Panc1 (cell line): ENCODE results near the gene ASCC2. TPM values are rescaled to one million over a fixed set of nuclear protein-coding genes. Genes with fewer than 3 reads are reported as not detected.

Source experiments
- ATAC-seq: fragments of 200-7000 bp; cut with Tn5 transposase; 2 replicates; pipeline ENCODE4 v1.9.1; 2020; ENCODE audit warnings: mild to moderate bottlenecking, moderate library complexity
- BruUV-seq: library from RNA; stranded (reverse); fragments of 400-500 nt; replicated peaks from 2 replicates; lab custom pipeline; 2021; lab: Mats Ljungman, UMichigan
- CTCF ChIA-PET: fragments of 300-600 bp; sonication (Branson Sonifier 250); formaldehyde crosslinking; loops from one replicate; lab custom pipeline; 2022; ENCODE audit warnings: antibody characterized with exemption; lab: Charles Lee
- POLR2A ChIA-PET: fragments of 300-600 bp; sonication (Branson Sonifier 250); formaldehyde crosslinking; loops from one replicate; lab custom pipeline; 2022; ENCODE audit warnings: antibody characterized with exemption; lab: Charles Lee
- DNase-seq: peaks from one replicate; pipeline ENCODE4 v3.0.0-alpha.2; 2010; ENCODE audit warnings: low read depth, low spot score
- H3K27ac ChIP-seq: 2 replicates; pipeline ENCODE4 v1.5.1; 2011; ENCODE audit warnings: mild to moderate bottlenecking, low read length, inconsistent platforms
- H3K27me3 ChIP-seq: fragments of 200-500 bp; sonication (Bioruptor generic); 2 replicates; pipeline ENCODE4 v1.6.0; 2014; ENCODE audit warnings: low read length, inconsistent platforms; ENCODE audit not compliant: control insufficient read depth, insufficient read depth
- H3K36me3 ChIP-seq: fragments of 200-500 bp; sonication (Bioruptor generic); 2 replicates; pipeline ENCODE4 v1.5.1; 2014; ENCODE audit warnings: inconsistent platforms, mild to moderate bottlenecking, low read length, moderate library complexity; ENCODE audit not compliant: control insufficient read depth, insufficient read depth
- H3K4me1 ChIP-seq: 2 replicates; pipeline ENCODE4 v1.5.1; 2011; ENCODE audit warnings: inconsistent platforms, mild to moderate bottlenecking, low read length, moderate library complexity; ENCODE audit not compliant: control insufficient read depth, insufficient read depth
- H3K4me3 ChIP-seq, 2 experiments: 2 replicates each; pipeline ENCODE4 v1.5.1; 2011 to 2012; ENCODE audit warnings: low read depth in 2 of 2, low read length in 2 of 2, mild to moderate bottlenecking in 2 of 2, inconsistent platforms in 1 of 2, moderate library complexity in 1 of 2
- H3K9me3 ChIP-seq: fragments of 200-500 bp; sonication (Bioruptor generic); 2 replicates; pipeline ENCODE4 v1.5.1; 2014; ENCODE audit warnings: low read depth, mild to moderate bottlenecking, inconsistent platforms, low read length, moderate library complexity; ENCODE audit not compliant: control insufficient read depth, insufficient read depth
- POLR2AphosphoS5 ChIP-seq: IDR thresholded peaks from 2 replicates; pipeline ENCODE4 v1.6.1; 2012; ENCODE audit warnings: mild to moderate bottlenecking, low read depth, low read length, moderate library complexity
- SIN3A ChIP-seq: IDR thresholded peaks from 2 replicates; pipeline ENCODE4 v1.6.1; 2012; ENCODE audit warnings: low read depth, mild to moderate bottlenecking, low read length, moderate library complexity, borderline replicate concordance; ENCODE audit not compliant: insufficient read depth
- TCF7L2 ChIP-seq: IDR thresholded peaks from 2 replicates; pipeline ENCODE4 v1.6.1; 2011; ENCODE audit warnings: mild to moderate bottlenecking, low read depth, low read length, inconsistent platforms
- in situ Hi-C: cut with HindIII; loops from 2 replicates; pipeline ENCODE4 v1.10.0; 2016; ENCODE audit warnings: low sequenced_read_pairs, low pct_unique_long_range_greater_than_20kb
- intact Hi-C: fragments of 100-400 bp; cut with micrococcal nuclease; formaldehyde crosslinking; loops from one replicate; pipeline ENCODE4 v1.10.0; 2022; ENCODE audit not compliant: unreplicated experiment
- total RNA-seq: library from RNA; stranded (reverse); gene quantifications from one replicate; pipeline ENCODE4 v1.2.1, GENCODE V29; 2021; ENCODE audit not compliant: unreplicated experiment
- TF ChIP-seq, protein P1 (sequence below), 2 experiments: IDR thresholded peaks; 2 replicates each; pipeline ENCODE4 v1.6.1; 2011 to 2012; ENCODE audit warnings: low read depth in 2 of 2, control low read depth in 1 of 2, low read length in 1 of 2, mild to moderate bottlenecking in 1 of 2, moderate library complexity in 1 of 2; ENCODE audit not compliant: insufficient read depth in 1 of 2
- TF ChIP-seq, protein P2 (sequence below): fragments of 450-650 bp; IDR thresholded peaks from 2 replicates; pipeline ENCODE4 v1.5.1; 2017; ENCODE audit warnings: mild to moderate bottlenecking

The ASCC2 gene
- total RNA-seq, 1 experiment from 2014 or later, result 52.0 TPM

DNA sequence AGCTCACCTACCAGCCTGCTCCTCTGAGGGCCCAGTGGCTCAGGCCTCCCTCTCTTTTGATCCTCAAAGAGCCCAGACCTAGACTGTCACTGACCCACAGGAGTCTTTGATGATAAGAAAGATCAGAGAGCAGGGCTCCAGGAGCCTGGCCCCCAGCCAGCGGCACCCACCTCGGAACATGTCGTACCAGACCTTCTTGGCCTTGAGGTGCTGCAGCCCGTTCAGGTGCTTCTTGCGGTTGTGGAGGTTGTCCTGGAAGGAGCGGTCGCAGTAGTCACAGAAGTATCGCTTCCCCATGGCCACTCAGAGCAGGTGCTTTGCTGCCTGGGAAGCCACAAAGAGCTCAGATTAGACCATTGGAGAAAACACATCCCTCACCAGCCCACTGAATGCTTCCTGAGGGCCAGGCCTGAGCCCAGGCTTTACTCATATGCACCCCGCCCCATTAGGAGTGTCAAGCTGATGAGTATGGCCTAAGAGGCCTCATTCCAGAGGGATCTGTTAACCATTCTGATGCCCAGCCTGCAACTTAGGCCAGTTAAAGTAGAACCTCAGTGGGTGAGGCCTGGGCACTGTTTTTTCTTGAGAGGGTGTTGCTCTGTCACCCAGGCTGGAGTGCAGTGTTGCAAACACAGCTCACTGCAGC, 89.7 kb downstream of the ASCC2 start:
- BruUV-seq, result no TSS peak
- ATAC-seq (no peak), DNase-seq (no peak)
- Histone ChIP-seq H3K4me3 (no peak overlapping the region), H3K27me3 (no peaks in the 10 kb centered on the region), H3K36me3 (no peaks in the 10 kb centered on the region), H3K9me3 (no peaks in the 10 kb centered on the region), H3K27ac (no peak overlapping the region), H3K4me1 (no peaks in the 10 kb centered on the region)
- intact Hi-C loops, result no loop called here
- TF ChIP-seq POLR2AphosphoS5 (no peak), SIN3A (no peak), TCF7L2 (no peak)
- TF ChIP-seq, protein P1, sequence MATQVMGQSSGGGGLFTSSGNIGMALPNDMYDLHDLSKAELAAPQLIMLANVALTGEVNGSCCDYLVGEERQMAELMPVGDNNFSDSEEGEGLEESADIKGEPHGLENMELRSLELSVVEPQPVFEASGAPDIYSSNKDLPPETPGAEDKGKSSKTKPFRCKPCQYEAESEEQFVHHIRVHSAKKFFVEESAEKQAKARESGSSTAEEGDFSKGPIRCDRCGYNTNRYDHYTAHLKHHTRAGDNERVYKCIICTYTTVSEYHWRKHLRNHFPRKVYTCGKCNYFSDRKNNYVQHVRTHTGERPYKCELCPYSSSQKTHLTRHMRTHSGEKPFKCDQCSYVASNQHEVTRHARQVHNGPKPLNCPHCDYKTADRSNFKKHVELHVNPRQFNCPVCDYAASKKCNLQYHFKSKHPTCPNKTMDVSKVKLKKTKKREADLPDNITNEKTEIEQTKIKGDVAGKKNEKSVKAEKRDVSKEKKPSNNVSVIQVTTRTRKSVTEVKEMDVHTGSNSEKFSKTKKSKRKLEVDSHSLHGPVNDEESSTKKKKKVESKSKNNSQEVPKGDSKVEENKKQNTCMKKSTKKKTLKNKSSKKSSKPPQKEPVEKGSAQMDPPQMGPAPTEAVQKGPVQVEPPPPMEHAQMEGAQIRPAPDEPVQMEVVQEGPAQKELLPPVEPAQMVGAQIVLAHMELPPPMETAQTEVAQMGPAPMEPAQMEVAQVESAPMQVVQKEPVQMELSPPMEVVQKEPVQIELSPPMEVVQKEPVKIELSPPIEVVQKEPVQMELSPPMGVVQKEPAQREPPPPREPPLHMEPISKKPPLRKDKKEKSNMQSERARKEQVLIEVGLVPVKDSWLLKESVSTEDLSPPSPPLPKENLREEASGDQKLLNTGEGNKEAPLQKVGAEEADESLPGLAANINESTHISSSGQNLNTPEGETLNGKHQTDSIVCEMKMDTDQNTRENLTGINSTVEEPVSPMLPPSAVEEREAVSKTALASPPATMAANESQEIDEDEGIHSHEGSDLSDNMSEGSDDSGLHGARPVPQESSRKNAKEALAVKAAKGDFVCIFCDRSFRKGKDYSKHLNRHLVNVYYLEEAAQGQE (IDR thresholded peaks at IDR 0.05; ENCODE audit: insufficient read depth in 1 of 2, low read depth in 2 of 2, low read length in 1 of 2), result no peak
- TF ChIP-seq, protein P2, sequence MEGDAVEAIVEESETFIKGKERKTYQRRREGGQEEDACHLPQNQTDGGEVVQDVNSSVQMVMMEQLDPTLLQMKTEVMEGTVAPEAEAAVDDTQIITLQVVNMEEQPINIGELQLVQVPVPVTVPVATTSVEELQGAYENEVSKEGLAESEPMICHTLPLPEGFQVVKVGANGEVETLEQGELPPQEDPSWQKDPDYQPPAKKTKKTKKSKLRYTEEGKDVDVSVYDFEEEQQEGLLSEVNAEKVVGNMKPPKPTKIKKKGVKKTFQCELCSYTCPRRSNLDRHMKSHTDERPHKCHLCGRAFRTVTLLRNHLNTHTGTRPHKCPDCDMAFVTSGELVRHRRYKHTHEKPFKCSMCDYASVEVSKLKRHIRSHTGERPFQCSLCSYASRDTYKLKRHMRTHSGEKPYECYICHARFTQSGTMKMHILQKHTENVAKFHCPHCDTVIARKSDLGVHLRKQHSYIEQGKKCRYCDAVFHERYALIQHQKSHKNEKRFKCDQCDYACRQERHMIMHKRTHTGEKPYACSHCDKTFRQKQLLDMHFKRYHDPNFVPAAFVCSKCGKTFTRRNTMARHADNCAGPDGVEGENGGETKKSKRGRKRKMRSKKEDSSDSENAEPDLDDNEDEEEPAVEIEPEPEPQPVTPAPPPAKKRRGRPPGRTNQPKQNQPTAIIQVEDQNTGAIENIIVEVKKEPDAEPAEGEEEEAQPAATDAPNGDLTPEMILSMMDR, result no peak
- POLR2A ChIA-PET, result no interaction called here
- CTCF ChIA-PET, result no interaction called here
- in situ Hi-C loops, result no loop called here

DNA sequence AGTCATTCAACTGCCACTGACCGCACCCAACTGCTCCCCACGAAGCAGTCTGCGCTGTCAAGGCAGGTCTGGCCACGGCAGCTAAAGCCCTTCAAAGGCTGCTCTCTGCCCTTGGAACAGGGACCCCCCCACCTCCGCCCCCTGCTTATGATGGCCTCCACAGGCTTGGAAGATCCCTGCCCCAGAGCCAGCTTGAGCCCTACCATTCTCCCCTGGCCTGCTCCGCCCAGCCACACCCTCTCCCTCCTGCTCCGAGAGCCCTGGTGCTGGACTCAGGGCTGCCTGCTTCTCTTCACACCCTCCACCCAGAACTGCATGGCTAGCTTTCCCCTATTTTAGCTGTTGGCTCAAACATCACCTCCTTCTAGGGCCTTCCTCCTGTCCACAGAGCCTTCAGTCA, 90.2 kb downstream of the ASCC2 start:
- no peak for ATAC-seq
- in situ Hi-C loops (no loop called here), intact Hi-C loops (no loop called here)
- no peak for TF ChIP-seq POLR2AphosphoS5
- TF ChIP-seq, protein P2, result no peak
- TF ChIP-seq, protein P1 (IDR thresholded peaks at IDR 0.05; ENCODE audit: insufficient read depth in 1 of 2, low read depth in 2 of 2, low read length in 1 of 2), result no peak
- no peak for TF ChIP-seq SIN3A
- Histone ChIP-seq H3K27ac (no peak overlapping the region), H3K4me3 (no peak overlapping the region), H3K36me3 (no peaks in the 10 kb centered on the region), H3K9me3 (no peaks in the 10 kb centered on the region), H3K4me1 (no peaks in the 10 kb centered on the region), H3K27me3 (no peaks in the 10 kb centered on the region)
- ChIA-PET POLR2A (no interaction called here), CTCF (no interaction called here)
- BruUV-seq, result no TSS peak
- DNase-seq, result no peak
